KMS-11 (cell line): ENCODE data around the gene STX1A.

Experiments used
- H2AFZ ChIP-seq: fragments of 200-600 bp; sonication (generic); 2 replicates; pipeline ENCODE4 v1.6.1; 2016; ENCODE audit warnings: antibody characterized with exemption, mixed run types, low read depth
- H3K27ac ChIP-seq: fragments of 200-600 bp; sonication (generic); 2 replicates; pipeline ENCODE4 v1.6.1; 2016; ENCODE audit warnings: mild to moderate bottlenecking, mixed run types
- H3K27me3 ChIP-seq: fragments of 200-600 bp; sonication (generic); 2 replicates; pipeline ENCODE4 v1.6.1; 2017; ENCODE audit warnings: mild to moderate bottlenecking, low read depth, mixed run types, moderate library complexity; ENCODE audit not compliant: insufficient read depth
- H3K36me3 ChIP-seq: fragments of 200-600 bp; sonication (generic); 2 replicates; pipeline ENCODE4 v1.6.1; 2017; ENCODE audit warnings: mild to moderate bottlenecking, mixed run types; ENCODE audit not compliant: insufficient read depth
- H3K4me1 ChIP-seq: fragments of 200-600 bp; sonication (generic); 2 replicates; pipeline ENCODE4 v1.6.1; 2016; ENCODE audit warnings: mild to moderate bottlenecking, low read depth, mixed run types; ENCODE audit not compliant: poor library complexity, severe bottlenecking
- H3K4me2 ChIP-seq: fragments of 200-600 bp; sonication (generic); 2 replicates; pipeline ENCODE4 v1.7.0; 2016; ENCODE audit warnings: mild to moderate bottlenecking, mixed run types
- H3K4me3 ChIP-seq: fragments of 200-600 bp; sonication (generic); IDR thresholded peaks from 2 replicates; pipeline ENCODE4 v1.6.1; 2017; ENCODE audit warnings: low read depth, low read length, mixed read lengths; ENCODE audit not compliant: insufficient read depth
- H3K79me2 ChIP-seq: fragments of 200-600 bp; sonication (generic); 2 replicates; pipeline ENCODE4 v1.6.1; 2016; ENCODE audit warnings: low read depth, mixed run types; ENCODE audit not compliant: insufficient read depth
- H3K9ac ChIP-seq: fragments of 200-600 bp; sonication (generic); 2 replicates; pipeline ENCODE4 v1.6.1; 2016; ENCODE audit warnings: mild to moderate bottlenecking, mixed run types
- H4K20me1 ChIP-seq: fragments of 200-600 bp; sonication (generic); 2 replicates; pipeline ENCODE4 v1.6.1; 2016; ENCODE audit warnings: mild to moderate bottlenecking, mixed run types; ENCODE audit not compliant: insufficient read depth
- CTCF ChIP-seq: fragments of 200-600 bp; sonication (generic); conservative IDR thresholded peaks from 2 replicates; pipeline ENCODE4 v1.6.1; 2017; ENCODE audit warnings: low read depth, mild to moderate bottlenecking, antibody characterized with exemption, low read length, moderate library complexity, mixed read lengths

Gene STX1A

GRCh38 chr7:73732397-73732796 is 12.9 kb upstream of the STX1A start:
- peaks cover 35% of the 10 kb centered on the region for H3K4me1 ChIP-seq
- peaks cover 4% of the 10 kb centered on the region; the same call in 1 of the 2 replicates for H3K79me2 ChIP-seq
- H4K20me1 ChIP-seq, result no peaks in the 10 kb centered on the region
- H3K27me3 ChIP-seq, result no peaks in the 10 kb centered on the region
- H3K9ac ChIP-seq, result no peak overlapping the region
- H3K4me3 ChIP-seq, result no peak overlapping the region
- H3K36me3 ChIP-seq, result no peaks in the 10 kb centered on the region; the same call in 1 of the 2 replicates
- H3K27ac ChIP-seq, result no peak overlapping the region
- H2AFZ ChIP-seq, result no peak overlapping the region
- no peak overlapping the region for H3K4me2 ChIP-seq
- TF ChIP-seq CTCF, result no peak

- TF ChIP-seq CTCF, result no peak
- no peak overlapping the region for H3K4me3 ChIP-seq
- H3K36me3 ChIP-seq, result no peaks in the 10 kb centered on the region
- no peaks in the 10 kb centered on the region for H3K27me3 ChIP-seq
- peaks cover 35% of the 10 kb centered on the region for H3K4me1 ChIP-seq
- no peaks in the 10 kb centered on the region for H3K79me2 ChIP-seq
- no peak overlapping the region for H3K27ac ChIP-seq
- H2AFZ ChIP-seq, result no peak overlapping the region
- no peaks in the 10 kb centered on the region for H4K20me1 ChIP-seq
- no peak overlapping the region for H3K4me2 ChIP-seq
- H3K9ac ChIP-seq, result no peak overlapping the region
Measured at GRCh38 chr7:73730485-73730884, 11.0 kb upstream of the STX1A start.

GRCh38 chr7:73728551-73728950 is 9.1 kb upstream of the STX1A start:
- H3K4me3 ChIP-seq, result no peak overlapping the region
- no peak overlapping the region for H3K4me2 ChIP-seq
- H3K79me2 ChIP-seq, result no peaks in the 10 kb centered on the region
- no peak for TF ChIP-seq CTCF
- peaks cover 25% of the 10 kb centered on the region for H3K4me1 ChIP-seq
- no peak overlapping the region for H2AFZ ChIP-seq
- no peaks in the 10 kb centered on the region for H3K27me3 ChIP-seq
- no peaks in the 10 kb centered on the region for H4K20me1 ChIP-seq
- H3K9ac ChIP-seq, result no peak overlapping the region
- H3K27ac ChIP-seq, result no peak overlapping the region
- H3K36me3 ChIP-seq, result no peaks in the 10 kb centered on the region

- no peaks in the 10 kb centered on the region for H3K79me2 ChIP-seq
- H3K27ac ChIP-seq, result no peak overlapping the region
- H2AFZ ChIP-seq, result no peak overlapping the region
- TF ChIP-seq CTCF, result no peak
- no peaks in the 10 kb centered on the region for H3K36me3 ChIP-seq
- H3K4me1 ChIP-seq, result peaks cover 24% of the 10 kb centered on the region
- no peaks in the 10 kb centered on the region for H3K27me3 ChIP-seq
- no peak overlapping the region for H3K4me3 ChIP-seq
- H3K4me2 ChIP-seq, result no peak overlapping the region
- no peak overlapping the region for H3K9ac ChIP-seq
- H4K20me1 ChIP-seq, result no peaks in the 10 kb centered on the region
Measured at GRCh38 chr7:73727952-73728351, 8.5 kb upstream of the STX1A start.
